ENCODE measurements around the gene AQP7. TPM values are rescaled to one million over a fixed set of nuclear protein-coding genes. Genes with fewer than 3 reads are reported as not detected.
"Not testable (repeated sequence)": the region's sequence is repeated elsewhere in the genome, so short reads cannot be mapped to it uniquely, and the experiment has no call there.

AQP7 gene
- polyA plus RNA-seq, 1 of the 3 experiments (the other 2 are of a cell fraction), result 0.05 TPM

GRCh38 chr9:33425128-33425533 lies 22.8 kb upstream of the AQP7 start (continued):
- TF ChIP-seq CTCF (IDR thresholded peaks at IDR 0.05), result no peak
- TF ChIP-seq FOXM1 (IDR thresholded peaks at IDR 0.05; ENCODE audit: low read depth), result no peak

GRCh38 chr9:33424492-33424891 lies 22.1 kb upstream of the AQP7 start:
- H3K36me3 ChIP-seq (replicated peaks in 1 of 2; ENCODE audit: control insufficient read depth in 1 of 2, insufficient read depth in 2 of 2, low read length in 1 of 2); H3K4me1 ChIP-seq (ENCODE audit: control insufficient read depth in 1 of 2, insufficient read depth in 2 of 2, low read depth in 1 of 2, low read length in 1 of 2); DNase-seq; H3K9me2 ChIP-seq; H3K27me3 ChIP-seq (ENCODE audit: insufficient read depth); H3K9me3 ChIP-seq; CTCF ChIA-PET; H3K4me2 ChIP-seq; H3K79me2 ChIP-seq (ENCODE audit: insufficient read depth); H4K20me1 ChIP-seq (ENCODE audit: insufficient read depth); POLR2A ChIA-PET; H3K4me3 ChIP-seq (ENCODE audit: low read depth in 2 of 2, low read length in 1 of 2); H2AFZ ChIP-seq (ENCODE audit: low read depth); H3K9ac ChIP-seq; H3K27ac ChIP-seq (ENCODE audit: low read depth in 2 of 2, low read length in 1 of 2); H3F3A ChIP-seq (replicated peaks; ENCODE audit: insufficient read depth): not testable (repeated sequence)
- WGBS (ENCODE audit: low lambda C conversion rate), result 83% methylated on average over 6 of the region's 6 CpGs

GRCh38 chr9:33424043-33424442 lies 21.7 kb upstream of the AQP7 start:
- H3K9me3 ChIP-seq; H4K20me1 ChIP-seq (ENCODE audit: insufficient read depth); POLR2A ChIA-PET; H3K4me1 ChIP-seq (ENCODE audit: control insufficient read depth in 1 of 2, insufficient read depth in 2 of 2, low read depth in 1 of 2, low read length in 1 of 2); H3F3A ChIP-seq (replicated peaks; ENCODE audit: insufficient read depth); H3K4me2 ChIP-seq; H2AFZ ChIP-seq (ENCODE audit: low read depth); H3K36me3 ChIP-seq (replicated peaks in 1 of 2; ENCODE audit: control insufficient read depth in 1 of 2, insufficient read depth in 2 of 2, low read length in 1 of 2); H3K4me3 ChIP-seq (ENCODE audit: low read depth in 2 of 2, low read length in 1 of 2); H3K9ac ChIP-seq; H3K9me2 ChIP-seq; DNase-seq; CTCF ChIA-PET; H3K27me3 ChIP-seq (ENCODE audit: insufficient read depth); H3K27ac ChIP-seq (ENCODE audit: low read depth in 2 of 2, low read length in 1 of 2); H3K79me2 ChIP-seq (ENCODE audit: insufficient read depth): not testable (repeated sequence)
- 77% methylated on average over 5 of the region's 7 CpGs for WGBS (ENCODE audit: low lambda C conversion rate)

GRCh38 chr9:33419708-33420303 lies 17.4 kb upstream of the AQP7 start:
- POLR2A ChIA-PET, result interaction anchor here (0.7 kb wide), 1 partner anchor 19 kb away, joined by 3 read pairs; no protein-coding TSS in a partner anchor
- CTCF ChIA-PET, result interaction anchor here (0.6 to 1.4 kb wide), 2 partner anchors 16 to 45 kb away, joined by 3 to 6 read pairs; no protein-coding TSS in a partner anchor
- WGBS (ENCODE audit: low lambda C conversion rate), result 60% methylated on average over 10 of the region's 10 CpGs
- H3K4me2 ChIP-seq, result no peak overlapping the region
- H3K9ac ChIP-seq, result no peak overlapping the region
- no peak overlapping the region for H3K27ac ChIP-seq (ENCODE audit: low read depth in 2 of 2, low read length in 1 of 2)
- no peaks in the 10 kb centered on the region for H3K27me3 ChIP-seq (ENCODE audit: insufficient read depth)
- H3K4me1 ChIP-seq (ENCODE audit: control insufficient read depth in 1 of 2, insufficient read depth in 2 of 2, low read depth in 1 of 2, low read length in 1 of 2), result no peaks in the 10 kb centered on the region
- no peaks in the 10 kb centered on the region for H3K9me2 ChIP-seq
- no peaks in the 10 kb centered on the region for H4K20me1 ChIP-seq (ENCODE audit: insufficient read depth)
- H3K9me3 ChIP-seq, result no peaks in the 10 kb centered on the region
- H2AFZ ChIP-seq (ENCODE audit: low read depth), result no peak overlapping the region
- no peaks in the 10 kb centered on the region for H3F3A ChIP-seq (replicated peaks; ENCODE audit: insufficient read depth)
- no peaks in the 10 kb centered on the region for H3K79me2 ChIP-seq (ENCODE audit: insufficient read depth)
- no peak overlapping the region for H3K4me3 ChIP-seq (ENCODE audit: low read depth in 2 of 2, low read length in 1 of 2)
- H3K36me3 ChIP-seq (replicated peaks in 1 of 2; ENCODE audit: control insufficient read depth in 1 of 2, insufficient read depth in 2 of 2, low read length in 1 of 2), result no peaks in the 10 kb centered on the region
- no peak for TF ChIP-seq POLR2AphosphoS5 (IDR thresholded peaks at IDR 0.05; ENCODE audit: low read depth, low read length)
- TF ChIP-seq FOXJ3 (CRISPR knock-in tag; IDR thresholded peaks at IDR 0.05), result no peak
- no peak for TF ChIP-seq SMC3 (IDR thresholded peaks at IDR 0.05; ENCODE audit: low read depth, low read length)
- TF ChIP-seq FOSL2 (IDR thresholded peaks at IDR 0.05; ENCODE audit: borderline replicate concordance, low read depth), result no peak
- TF ChIP-seq GABPA (IDR thresholded peaks at IDR 0.05; ENCODE audit: low read depth), result no peak
- no peak for TF ChIP-seq ZBTB33 (IDR thresholded peaks at IDR 0.05; ENCODE audit: borderline replicate concordance, low read depth)
- no peak for TF ChIP-seq RCOR1 (IDR thresholded peaks at IDR 0.05; ENCODE audit: low read length)
- no peak for DNase-seq

All from SK-N-SH (cell line).